SK-N-MC (cell line): ENCODE results near the gene SDC3.
"Not testable (repeated sequence)": the region's sequence is repeated elsewhere in the genome, so short reads cannot be mapped to it uniquely, and the experiment has no call there.

Experiments
- DNase-seq: peaks from one replicate; pipeline ENCODE4 v3.0.0-alpha.2; 2011; ENCODE audit warnings: low read depth, low spot score
- H3K27ac ChIP-seq: fragments of 200-600 bp; sonication (generic); 2 replicates; pipeline ENCODE4 v1.5.1; 2016; ENCODE audit warnings: mixed run types
- H3K36me3 ChIP-seq: fragments of 200-600 bp; sonication (generic); 2 replicates; pipeline ENCODE4 v1.6.1; 2017; ENCODE audit warnings: antibody characterized with exemption, low read length, mixed read lengths; ENCODE audit not compliant: insufficient read depth
- H3K4me3 ChIP-seq: fragments of 200-600 bp; sonication (generic); 2 replicates; pipeline ENCODE4 v1.5.1; 2016
- H3K9ac ChIP-seq: fragments of 200-600 bp; sonication (generic); 2 replicates; pipeline ENCODE4 v1.8.0; 2017; ENCODE audit warnings: mixed run types, mixed read lengths; ENCODE audit not compliant: insufficient read length
- H3K9me3 ChIP-seq: fragments of 200-600 bp; sonication (generic); 2 replicates; pipeline ENCODE4 v1.6.1; 2017; ENCODE audit warnings: low read depth, mild to moderate bottlenecking, antibody characterized with exemption, low read length, moderate library complexity, mixed read lengths
- EZH2 ChIP-seq: fragments of 200-600 bp; sonication (generic); IDR thresholded peaks from one replicate; pipeline ENCODE4 v1.6.1; 2017; ENCODE audit warnings: antibody characterized with exemption
- FOXP2 ChIP-seq: optimal IDR thresholded peaks from 2 replicates; pipeline ENCODE3; 2011; ENCODE audit warnings: mild to moderate bottlenecking, moderate library complexity; ENCODE audit not compliant: insufficient read depth; ENCODE audit errors: extremely low read length, control extremely low read depth
- POLR2AphosphoS5 ChIP-seq: IDR thresholded peaks from 2 replicates; pipeline ENCODE4 v1.6.1; 2012; ENCODE audit warnings: mild to moderate bottlenecking, low read depth, low read length, borderline replicate concordance

The SDC3 gene

GRCh38 chr1:30870656-30871055, 37.9 kb downstream of the SDC3 start:
- H3K4me3 ChIP-seq = no peak overlapping the region
- no peak overlapping the region for H3K27ac ChIP-seq
- no peak for DNase-seq
- H3K9ac ChIP-seq = no peak overlapping the region
- no peaks in the 10 kb centered on the region for H3K9me3 ChIP-seq
- H3K36me3 ChIP-seq = no peaks in the 10 kb centered on the region
- TF ChIP-seq EZH2 = no peak
- TF ChIP-seq POLR2AphosphoS5 = no peak
- TF ChIP-seq FOXP2 = no peak

- no peak for DNase-seq
- no peaks in the 10 kb centered on the region for H3K36me3 ChIP-seq
- H3K9me3 ChIP-seq = no peaks in the 10 kb centered on the region
- no peak overlapping the region for H3K4me3 ChIP-seq
- H3K27ac ChIP-seq = no peak overlapping the region
- H3K9ac ChIP-seq = no peak overlapping the region
- TF ChIP-seq EZH2 (no peak), FOXP2 (no peak), POLR2AphosphoS5 (no peak)
These were observed 38.5 kb downstream of the SDC3 start for GRCh38 chr1:30870035-30870434.

GRCh38 chr1:30868833-30869435, 39.6 kb downstream of the SDC3 start:
- no peaks in the 10 kb centered on the region for H3K9me3 ChIP-seq
- DNase-seq = no peak
- H3K27ac ChIP-seq = no peak overlapping the region
- H3K9ac ChIP-seq = no peak overlapping the region
- TF ChIP-seq EZH2 (no peak), POLR2AphosphoS5 (no peak), FOXP2 (no peak)
- H3K4me3 ChIP-seq = no peak overlapping the region
- no peaks in the 10 kb centered on the region for H3K36me3 ChIP-seq

GRCh38 chr1:30868057-30868456, 40.5 kb downstream of the SDC3 start:
- not testable (repeated sequence) for DNase-seq

GRCh38 chr1:30867537-30867936, 41.0 kb downstream of the SDC3 start:
- DNase-seq = no peak
- Histone ChIP-seq H3K9ac (no peak overlapping the region), H3K9me3 (no peaks in the 10 kb centered on the region), H3K36me3 (no peaks in the 10 kb centered on the region), H3K4me3 (no peak overlapping the region), H3K27ac (no peak overlapping the region)
- no peak for TF ChIP-seq POLR2AphosphoS5
- TF ChIP-seq FOXP2 = no peak
- TF ChIP-seq EZH2 = no peak

More at GRCh38 chr1:30868057-30868456, 40.5 kb downstream of the SDC3 start:
- not testable (repeated sequence) for H3K4me3 ChIP-seq, H3K9ac ChIP-seq, H3K9me3 ChIP-seq, H3K27ac ChIP-seq, H3K36me3 ChIP-seq

- DNase-seq = no peak
- H3K9ac ChIP-seq = no peak overlapping the region
- TF ChIP-seq EZH2 (no peak), POLR2AphosphoS5 (no peak), FOXP2 (no peak)
- H3K36me3 ChIP-seq = no peaks in the 10 kb centered on the region
- no peak overlapping the region for H3K27ac ChIP-seq
- no peaks in the 10 kb centered on the region for H3K9me3 ChIP-seq
- no peak overlapping the region for H3K4me3 ChIP-seq
These were observed 42.0 kb downstream of the SDC3 start for GRCh38 chr1:30866594-30866993.

- Histone ChIP-seq H3K27ac (no peak overlapping the region), H3K36me3 (no peaks in the 10 kb centered on the region), H3K9me3 (no peaks in the 10 kb centered on the region), H3K9ac (no peak overlapping the region), H3K4me3 (no peak overlapping the region)
- DNase-seq = no peak
- TF ChIP-seq POLR2AphosphoS5 (no peak), EZH2 (no peak), FOXP2 (no peak)
These were observed 43.9 kb downstream of the SDC3 start for GRCh38 chr1:30864681-30865080.

- Histone ChIP-seq H3K4me3 (no peak overlapping the region), H3K9ac (no peak overlapping the region), H3K27ac (no peak overlapping the region), H3K36me3 (no peaks in the 10 kb centered on the region), H3K9me3 (no peaks in the 10 kb centered on the region)
- DNase-seq = no peak
- TF ChIP-seq EZH2 (no peak), FOXP2 (no peak), POLR2AphosphoS5 (no peak)
These were observed 44.5 kb downstream of the SDC3 start for GRCh38 chr1:30863858-30864604.

- Histone ChIP-seq H3K4me3 (no peak overlapping the region), H3K36me3 (no peaks in the 10 kb centered on the region), H3K9me3 (no peaks in the 10 kb centered on the region), H3K27ac (no peak overlapping the region), H3K9ac (no peak overlapping the region)
- no peak for DNase-seq
- no peak for TF ChIP-seq POLR2AphosphoS5
- TF ChIP-seq FOXP2 = no peak
These were observed 48.3 kb downstream of the SDC3 start for GRCh38 chr1:30860320-30860652.
